CMK (cell line): Measurements from ENCODE around the gene SMPD4.
"Not testable (repeated sequence)": the region's sequence is repeated elsewhere in the genome, so short reads cannot be mapped to it uniquely, and the experiment has no call there.

Experiments
- DNase-seq: peaks from one replicate; pipeline ENCODE4 v3.0.0-alpha.2; 2010; ENCODE audit warnings: low read depth

The SMPD4 gene, protein sequence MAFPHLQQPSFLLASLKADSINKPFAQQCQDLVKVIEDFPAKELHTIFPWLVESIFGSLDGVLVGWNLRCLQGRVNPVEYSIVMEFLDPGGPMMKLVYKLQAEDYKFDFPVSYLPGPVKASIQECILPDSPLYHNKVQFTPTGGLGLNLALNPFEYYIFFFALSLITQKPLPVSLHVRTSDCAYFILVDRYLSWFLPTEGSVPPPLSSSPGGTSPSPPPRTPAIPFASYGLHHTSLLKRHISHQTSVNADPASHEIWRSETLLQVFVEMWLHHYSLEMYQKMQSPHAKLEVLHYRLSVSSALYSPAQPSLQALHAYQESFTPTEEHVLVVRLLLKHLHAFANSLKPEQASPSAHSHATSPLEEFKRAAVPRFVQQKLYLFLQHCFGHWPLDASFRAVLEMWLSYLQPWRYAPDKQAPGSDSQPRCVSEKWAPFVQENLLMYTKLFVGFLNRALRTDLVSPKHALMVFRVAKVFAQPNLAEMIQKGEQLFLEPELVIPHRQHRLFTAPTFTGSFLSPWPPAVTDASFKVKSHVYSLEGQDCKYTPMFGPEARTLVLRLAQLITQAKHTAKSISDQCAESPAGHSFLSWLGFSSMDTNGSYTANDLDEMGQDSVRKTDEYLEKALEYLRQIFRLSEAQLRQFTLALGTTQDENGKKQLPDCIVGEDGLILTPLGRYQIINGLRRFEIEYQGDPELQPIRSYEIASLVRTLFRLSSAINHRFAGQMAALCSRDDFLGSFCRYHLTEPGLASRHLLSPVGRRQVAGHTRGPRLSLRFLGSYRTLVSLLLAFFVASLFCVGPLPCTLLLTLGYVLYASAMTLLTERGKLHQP

DNA sequence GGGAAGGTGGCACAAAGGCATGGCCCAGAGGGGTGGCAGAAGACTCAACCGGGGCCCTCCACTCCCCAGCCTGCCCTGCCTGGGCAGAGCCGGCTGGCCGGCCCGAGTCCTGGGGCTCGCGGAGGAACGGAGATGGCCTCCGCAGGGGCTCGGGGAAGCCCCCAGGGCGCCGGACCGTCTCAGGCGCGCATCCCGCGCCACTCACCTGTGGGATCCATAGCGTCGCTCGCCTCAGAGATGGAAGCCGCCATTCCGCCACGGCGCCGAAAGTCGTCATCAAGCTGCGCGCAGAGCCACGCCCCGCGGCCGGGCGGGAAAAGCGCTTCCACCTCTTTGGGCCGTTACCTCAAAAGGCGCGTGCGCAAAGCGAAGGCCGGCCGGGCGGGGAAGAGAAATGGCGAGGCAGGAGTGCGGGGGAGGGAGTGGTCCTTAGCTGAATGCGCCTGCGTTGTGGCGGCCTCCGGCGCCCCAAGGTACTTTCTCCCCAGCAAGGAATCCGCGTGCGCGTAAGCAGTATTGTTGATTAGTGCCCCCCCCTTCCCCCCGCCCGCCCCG is at the start of gene SMPD4:
TSS of gene SMPD4 (minus strand) at position 278 of the 555 bp plus-strand sequence. CDS start 5,010 bp downstream, outside the sequence.
- peak; percentile 76 for DNase-seq

DNA sequence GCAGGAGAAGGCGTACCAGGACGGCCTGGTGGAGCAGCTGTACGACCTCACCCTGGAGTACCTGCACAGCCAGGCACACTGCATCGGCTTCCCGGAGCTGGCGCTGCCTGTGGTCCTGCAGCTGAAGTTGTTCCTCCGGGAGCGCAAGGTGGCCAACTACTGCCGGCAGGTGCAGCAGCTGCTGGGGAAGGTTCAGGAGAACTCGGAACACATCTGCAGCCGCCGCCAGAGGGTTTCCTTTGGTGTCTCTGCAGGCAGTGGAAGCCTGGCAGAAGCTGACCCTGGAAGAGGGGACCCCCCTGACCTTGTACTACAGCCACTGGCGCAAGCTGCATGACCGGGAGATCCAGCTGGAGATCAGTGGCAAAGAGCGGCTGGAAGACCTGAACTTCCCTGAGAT is 49.5 kb upstream of the SMPD4 start:
- not testable (repeated sequence) for DNase-seq

DNA sequence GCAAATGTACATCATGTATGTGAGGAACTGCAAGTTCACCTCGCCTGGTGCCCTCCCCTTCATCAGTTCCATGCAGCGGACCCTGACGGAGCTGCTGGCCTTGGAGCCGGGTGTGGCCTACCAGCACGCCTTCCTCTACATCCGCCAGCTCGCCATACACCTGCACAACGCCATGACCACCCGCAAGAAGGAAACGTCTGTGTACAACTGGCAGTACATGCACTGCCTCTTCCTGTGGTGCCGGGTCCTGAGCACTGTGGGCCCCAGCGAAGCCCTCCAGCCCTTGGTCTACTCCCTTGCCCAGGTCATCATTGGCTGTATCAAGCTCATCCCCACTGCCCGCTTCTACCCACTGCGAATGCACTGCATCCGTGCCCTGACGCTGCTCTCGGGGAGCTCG is 49.0 kb upstream of the SMPD4 start:
- not testable (repeated sequence) for DNase-seq

DNA sequence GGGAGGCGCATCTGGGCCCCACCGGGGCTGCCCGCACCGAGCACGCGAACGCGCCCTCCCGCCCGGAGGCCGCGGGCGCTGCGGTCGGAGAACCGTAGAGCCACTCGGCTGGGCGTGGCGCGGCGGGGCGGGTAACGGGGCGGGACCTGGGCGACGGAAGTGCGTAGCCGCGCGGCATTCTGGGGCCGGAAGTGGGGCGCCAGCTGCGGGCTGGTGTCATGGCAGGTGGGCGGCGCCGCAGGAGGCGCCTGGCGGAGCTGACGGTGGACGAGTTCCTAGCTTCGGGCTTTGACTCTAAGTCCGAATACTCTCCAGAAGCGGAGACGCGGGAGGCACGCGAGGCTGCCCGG is 47.7 kb upstream of the SMPD4 start:
- DNase-seq = not testable (repeated sequence)

DNA sequence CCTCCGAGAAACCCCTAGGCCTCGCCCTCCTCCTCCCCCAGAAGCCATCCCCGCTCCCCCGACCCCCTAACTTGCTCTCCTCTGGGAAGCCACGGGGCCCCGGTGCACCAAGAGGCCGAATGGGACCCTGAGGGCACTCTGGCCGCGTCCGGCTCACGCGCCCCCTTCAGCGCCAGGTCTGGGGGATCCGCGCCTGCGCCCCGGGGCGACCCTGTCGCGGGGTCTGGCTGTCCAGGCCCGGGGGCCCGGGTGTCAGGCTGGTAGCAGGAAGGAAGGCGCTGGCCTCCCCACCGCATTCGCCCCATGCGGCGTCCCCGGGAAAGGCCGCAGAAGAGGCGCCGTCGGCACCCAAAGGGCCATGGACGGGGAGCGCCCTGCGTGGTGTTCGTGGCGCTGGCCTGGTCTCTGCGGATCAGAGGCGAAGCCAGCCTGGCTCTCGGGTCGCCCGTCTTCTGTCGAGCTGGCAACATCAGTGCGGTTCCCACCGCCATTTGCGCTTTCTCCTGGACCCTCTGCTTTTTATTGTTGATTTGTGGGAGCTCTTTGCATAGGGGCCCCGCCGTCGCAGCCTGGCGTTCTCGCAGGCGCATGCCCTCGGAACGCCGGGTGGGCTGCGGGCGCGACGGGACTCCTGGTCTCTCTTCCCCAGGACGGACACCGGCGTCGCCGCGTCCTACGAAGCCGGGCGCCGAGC is 47.2 kb upstream of the SMPD4 start:
- DNase-seq = not testable (repeated sequence)

DNA sequence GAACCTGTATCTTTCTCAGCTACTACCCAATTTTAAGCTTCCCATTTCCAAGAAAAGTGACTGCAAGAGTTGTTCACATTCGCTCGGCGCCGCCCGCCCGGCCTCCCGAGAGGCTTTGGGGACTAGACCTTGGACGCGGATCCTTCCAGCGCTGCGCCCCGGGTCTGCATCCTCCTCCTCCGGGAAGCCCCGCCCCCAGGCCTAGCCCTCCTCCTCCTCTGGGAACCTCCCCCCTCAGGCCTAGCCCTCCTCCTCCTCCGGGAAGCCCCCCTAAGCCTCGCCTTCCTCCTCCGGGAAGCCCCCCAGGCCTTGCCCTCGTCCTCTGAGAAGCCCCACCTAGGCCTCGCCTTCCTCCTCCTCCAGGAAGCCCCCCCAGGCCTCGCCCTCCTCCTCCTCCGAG is 46.6 kb upstream of the SMPD4 start:
- DNase-seq = not testable (repeated sequence)

DNA sequence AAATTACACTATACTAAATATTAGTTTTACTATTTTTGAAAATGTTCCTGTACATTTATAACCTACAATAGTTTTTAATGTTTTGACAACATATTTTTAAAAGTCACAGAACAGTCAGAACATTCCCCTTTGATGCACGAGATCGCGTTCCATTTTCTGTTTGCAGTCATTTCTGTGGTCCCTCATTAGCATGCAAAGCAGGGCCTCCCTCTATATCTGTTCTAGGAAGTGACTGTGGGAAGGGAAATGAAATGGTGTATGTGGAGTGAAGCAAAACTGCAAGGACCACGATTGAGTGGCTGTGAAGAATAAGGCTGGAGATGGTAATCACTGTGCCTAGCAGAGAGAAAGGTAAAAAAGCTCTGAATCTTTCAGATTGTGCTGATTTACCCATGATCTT is 41.1 kb upstream of the SMPD4 start:
- DNase-seq = not testable (repeated sequence)

DNA sequence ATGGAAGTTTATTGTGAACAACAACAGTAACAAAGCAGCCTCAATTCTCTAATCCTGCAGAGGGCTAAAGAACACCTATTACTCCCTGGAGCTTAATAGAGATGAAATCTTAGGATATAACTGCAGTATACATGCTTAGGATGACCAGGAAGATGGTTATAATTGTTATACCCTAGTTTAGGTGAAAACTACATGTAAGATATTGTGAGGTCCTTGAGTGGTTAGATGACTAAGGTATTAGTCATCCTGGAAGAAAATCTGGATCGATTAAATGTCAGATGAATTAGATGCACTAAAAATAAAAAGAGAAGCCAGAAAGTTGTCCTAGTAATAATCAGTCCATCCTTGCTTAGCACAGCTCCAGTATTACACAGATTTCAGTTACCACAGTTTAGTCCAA is 39.1 kb upstream of the SMPD4 start:
- not testable (repeated sequence) for DNase-seq

DNA sequence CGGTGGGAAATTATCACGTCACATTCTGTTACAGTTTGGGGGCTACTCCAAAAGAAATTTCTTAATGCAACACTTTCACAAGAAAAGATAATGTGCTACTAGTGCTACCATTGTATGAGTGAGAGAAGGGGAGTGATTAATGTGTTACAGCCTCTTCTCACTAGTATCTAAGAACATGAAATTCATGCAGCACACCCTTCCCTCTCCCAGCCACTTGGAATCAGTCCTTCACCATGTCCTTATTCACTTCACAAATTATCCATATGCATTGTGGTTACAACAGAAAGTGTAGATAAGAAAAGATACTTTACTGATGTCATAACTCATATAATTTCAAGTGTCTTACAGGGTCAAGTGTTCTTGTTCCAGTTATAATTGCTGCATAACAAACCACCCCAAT is 37.7 kb upstream of the SMPD4 start:
- DNase-seq = not testable (repeated sequence)

DNA sequence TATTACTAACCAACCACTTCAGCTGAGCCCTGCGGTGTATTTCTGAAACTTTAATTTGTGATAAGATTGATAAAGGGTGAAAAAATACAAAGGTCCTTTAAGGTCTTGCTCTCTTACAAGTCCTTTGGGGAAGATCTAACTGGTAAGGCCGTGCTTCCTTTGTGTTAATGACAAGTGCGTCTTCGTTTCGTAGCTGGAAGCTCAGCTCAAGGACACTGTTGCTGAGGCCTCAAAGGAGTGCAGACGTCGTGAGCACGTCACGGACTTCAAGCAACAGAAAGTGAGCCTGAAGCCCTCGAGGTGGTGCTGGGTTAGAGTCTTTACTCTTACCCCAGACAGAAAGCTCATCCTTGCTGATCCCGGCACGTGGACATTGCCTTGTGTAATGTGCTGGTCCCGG is 25.6 kb upstream of the SMPD4 start:
- not testable (repeated sequence) for DNase-seq

DNA sequence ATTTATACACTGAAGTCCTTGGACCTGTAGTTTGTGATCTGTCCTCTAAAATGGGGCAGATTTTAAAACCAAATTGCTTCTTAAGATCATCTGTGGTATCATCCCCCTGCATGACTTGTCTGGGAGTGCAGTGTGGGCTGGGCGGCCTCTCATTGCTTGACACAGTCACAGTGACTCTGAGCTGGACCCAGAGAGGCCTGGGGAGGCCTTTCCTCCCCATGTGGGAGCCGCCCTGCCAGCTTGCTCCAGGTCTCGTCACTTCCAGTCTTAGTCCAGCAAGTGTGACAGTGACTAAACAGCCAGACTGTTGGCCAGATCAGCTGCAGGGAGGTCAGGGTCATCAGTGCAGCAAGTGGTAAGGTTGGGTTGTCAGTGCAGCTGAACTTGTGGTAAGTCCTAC is 21.7 kb upstream of the SMPD4 start:
- DNase-seq = not testable (repeated sequence)

DNA sequence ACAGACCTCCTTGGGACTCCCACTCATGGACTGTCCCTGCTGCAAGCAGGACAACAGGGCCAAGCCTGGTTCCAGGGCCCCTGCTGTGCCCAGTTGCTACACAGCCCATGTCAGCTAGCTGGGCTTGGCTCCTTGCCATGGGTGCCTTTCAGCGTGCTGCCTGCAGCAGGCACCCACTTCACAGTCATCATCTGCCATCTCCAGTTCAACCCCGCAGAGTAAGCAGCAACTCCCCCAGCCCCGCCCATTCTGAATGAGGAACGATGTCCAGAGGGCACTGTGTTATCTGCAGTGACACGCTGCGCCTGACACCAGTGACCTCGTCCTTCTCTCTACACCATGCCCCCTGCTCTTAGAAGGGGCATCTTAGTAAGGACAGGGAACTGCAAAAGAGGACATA is 21.1 kb upstream of the SMPD4 start:
- DNase-seq = not testable (repeated sequence)

DNA sequence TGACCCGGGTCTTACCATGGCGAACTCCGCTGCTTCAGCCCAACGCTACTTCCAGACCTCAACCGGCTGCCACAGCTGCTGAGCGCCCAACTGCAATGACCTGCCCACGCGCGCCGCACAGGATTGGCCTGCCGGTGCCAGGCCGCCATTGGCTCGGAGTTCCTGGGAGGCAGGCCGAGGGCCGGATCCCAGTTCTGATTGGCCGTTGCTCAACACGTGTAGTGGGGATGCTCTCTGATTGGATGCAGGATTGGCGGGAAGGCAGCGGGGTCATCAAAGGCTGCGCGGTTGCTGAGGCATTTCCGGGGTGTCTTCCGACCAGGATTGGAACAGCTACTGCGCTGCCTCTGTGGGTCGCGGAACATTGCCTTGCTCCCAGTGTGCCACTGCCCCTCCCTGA is 16.9 kb upstream of the SMPD4 start, which contains the start of gene TUBA3E:
TSS of gene TUBA3E (minus strand) at position 97 of the 400 bp plus-strand sequence. CDS start at position 18, 79 bp downstream.
- no peak for DNase-seq

DNA sequence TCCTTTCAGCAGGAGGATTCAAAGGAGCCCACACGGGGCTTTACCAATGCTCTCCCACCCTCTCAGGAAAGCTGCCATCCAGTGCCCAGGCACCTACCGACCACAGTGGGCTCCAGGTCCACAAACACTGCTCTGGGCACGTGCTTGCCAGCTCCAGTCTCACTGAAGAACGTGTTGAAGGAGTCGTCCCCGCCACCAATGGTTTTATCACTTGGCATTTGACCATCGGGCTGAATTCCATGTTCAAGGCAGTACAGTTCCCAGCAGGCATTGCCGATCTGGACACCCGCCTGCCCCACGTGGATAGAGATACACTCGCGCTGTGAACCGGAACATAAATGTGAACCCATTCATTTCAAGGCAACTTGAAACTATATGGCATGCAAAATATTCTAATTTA is 14.7 kb upstream of the SMPD4 start:
- not testable (repeated sequence) for DNase-seq

DNA sequence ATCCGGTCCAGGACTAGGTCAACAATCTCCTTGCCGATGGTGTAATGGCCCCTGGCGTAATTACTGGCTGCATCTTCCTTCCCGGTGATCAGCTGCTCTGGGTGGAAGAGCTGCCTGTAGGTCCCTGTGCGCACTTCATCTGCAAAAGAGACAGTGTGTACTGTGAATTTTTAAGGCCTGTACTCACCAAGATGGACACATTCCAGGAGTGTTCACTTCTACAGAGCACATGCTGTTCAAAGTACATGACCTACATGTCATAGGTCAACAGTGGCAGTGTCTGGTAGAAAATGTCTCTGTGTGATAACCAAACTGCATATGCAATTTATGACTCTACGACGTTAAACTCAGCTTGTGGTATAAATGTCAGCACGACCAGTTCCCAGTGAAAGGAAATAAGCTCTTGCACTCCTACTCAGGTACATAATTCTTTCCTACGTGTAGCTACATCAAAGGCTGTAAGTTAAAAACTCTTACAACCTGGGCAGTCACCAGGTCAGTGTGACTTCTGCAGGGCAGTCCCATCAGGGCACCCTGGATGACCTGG is 13.8 kb upstream of the SMPD4 start:
- not testable (repeated sequence) for DNase-seq

DNA sequence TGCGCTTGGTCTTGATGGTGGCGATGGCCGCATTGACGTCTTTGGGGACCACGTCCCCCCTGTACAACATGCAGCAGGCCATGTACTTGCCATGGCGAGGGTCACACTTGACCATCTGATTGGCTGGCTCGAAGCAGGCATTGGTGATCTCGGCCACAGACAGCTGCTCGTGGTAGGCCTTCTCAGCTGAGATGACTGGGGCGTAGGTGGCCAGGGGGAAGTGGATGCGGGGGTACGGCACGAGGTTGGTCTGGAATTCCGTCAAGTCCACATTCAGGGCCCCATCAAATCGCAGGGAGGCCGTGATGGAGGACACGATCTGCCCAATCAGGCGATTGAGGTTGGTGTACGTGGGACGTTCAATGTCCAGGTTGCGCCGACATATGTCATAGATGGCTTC is 12.4 kb upstream of the SMPD4 start:
- DNase-seq = not testable (repeated sequence)

DNA sequence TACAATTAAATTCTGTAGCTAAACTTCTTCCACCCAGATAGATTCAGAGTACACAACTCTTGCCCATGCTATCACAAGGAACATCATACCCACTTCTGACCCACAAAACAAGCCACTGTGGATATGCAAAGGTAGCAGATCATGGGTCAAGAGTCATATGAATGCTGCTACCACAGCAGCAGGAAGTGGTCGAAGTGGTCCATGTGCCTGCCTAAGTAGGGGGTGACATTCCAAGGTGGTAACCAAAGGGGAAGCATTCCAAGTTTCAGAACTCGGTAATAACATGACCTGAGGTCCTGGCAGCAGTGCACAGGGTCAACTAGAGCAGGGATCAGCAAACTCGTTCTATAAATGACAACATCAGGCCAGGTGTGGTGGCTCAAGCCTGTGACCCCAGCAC is 11.0 kb upstream of the SMPD4 start:
- not testable (repeated sequence) for DNase-seq

DNA sequence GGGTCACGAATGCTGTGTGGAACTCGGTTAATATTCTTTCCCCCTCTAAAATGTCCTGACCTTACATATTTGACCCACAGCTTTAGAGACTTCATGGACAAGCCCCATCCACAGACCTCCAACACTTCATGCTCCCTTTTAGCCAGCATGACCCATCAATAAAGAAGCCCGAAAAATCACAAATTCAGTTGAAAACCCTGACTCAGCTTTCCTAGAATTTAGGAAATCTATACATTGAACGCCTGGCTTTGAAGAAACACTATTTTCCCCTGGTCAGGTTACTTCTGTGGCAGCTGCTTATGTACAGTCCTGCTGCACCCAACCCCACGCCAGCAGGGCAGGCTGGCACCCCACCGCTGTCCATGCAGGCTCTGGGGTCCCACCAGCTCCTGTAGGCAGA is 9.9 kb upstream of the SMPD4 start:
- not testable (repeated sequence) for DNase-seq

DNA sequence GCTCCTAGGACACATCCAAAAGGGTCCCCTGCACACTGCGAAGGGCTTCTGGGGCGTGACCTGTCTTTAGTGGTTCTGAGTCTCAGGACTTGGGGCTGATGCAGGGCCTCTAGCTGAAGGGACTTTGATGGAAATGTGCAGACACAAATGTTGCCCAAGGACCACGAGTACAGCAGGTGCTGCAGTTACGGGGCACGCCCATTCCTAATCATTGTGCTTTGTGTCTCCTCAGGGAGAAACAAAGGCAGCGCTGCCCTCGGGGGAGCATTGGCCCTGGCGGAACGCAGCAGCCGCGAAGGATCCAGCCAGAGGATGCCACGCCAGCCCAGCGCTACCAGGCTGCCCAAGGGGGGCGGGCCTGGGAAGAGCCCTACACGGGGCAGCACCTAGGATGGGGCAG is 8.8 kb upstream of the SMPD4 start:
- no peak for DNase-seq

DNA sequence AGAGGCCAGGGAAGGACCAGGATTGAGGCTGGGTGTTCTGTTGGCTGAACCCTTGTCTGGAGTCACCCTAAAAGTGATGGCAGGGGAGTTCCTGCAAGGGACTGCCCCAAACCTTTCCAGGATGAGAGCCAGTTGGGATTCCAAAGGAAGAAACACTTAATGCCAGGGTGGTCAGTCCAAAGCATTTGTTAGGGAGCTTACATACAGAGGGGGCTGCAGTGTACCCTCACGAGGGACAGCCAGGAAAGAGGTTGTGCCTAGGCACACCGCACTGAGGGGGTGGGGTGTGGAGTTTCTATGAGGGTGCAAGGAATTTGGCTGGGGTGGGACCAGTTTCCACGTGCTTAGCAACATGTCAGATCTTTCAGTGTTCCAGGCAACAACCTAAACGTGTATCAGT is 7.6 kb upstream of the SMPD4 start:
- DNase-seq = not testable (repeated sequence)

DNA sequence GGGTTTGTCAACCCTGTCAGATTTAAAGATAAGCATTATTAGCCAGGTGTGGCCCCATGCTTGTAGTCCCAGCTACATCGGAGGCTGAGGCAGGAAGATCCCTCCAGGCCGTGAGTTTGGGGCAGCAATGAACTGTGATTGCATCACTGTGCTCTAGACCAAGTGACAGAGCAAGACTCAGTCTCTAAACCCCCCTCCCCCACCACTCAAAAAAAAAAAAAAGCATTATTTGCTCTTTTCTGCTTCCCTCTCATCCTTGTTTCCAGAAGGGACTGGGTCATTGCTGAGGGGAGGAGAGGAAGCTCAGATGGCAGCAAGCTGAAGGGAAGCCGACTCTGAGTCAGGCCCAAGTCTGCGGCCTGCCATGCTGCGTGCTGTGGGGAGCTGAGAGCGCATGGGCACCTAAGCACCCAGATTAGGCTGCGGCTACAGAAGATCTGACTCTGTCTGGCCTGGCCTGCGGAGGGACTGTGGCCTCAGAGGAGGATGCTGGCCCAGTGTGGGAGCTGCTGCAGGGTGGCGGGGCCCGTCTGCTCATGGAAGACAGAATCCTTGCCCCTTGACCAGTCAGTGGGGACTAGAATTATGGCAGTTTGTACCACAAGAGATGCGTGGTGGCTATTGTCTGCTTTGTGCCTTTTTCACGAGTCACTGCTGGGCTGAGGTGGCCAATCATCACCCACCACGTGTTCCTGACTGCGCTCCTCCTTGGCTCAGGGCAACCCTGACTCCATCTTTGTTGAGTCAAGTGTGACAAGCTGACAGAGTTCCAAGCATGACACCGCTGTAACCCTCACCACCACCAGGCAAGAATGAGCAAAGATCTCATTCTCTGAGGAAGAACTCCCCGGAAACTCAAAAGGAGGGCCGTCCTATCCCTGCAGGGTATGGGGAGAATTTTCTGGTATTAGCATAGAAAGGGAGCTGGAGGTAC is 6.7 kb upstream of the SMPD4 start:
- DNase-seq = not testable (repeated sequence)
